K562 (cell line): Measurements from ENCODE around the gene ELOF1. TPM values are rescaled to one million over a fixed set of nuclear protein-coding genes. Genes with fewer than 3 reads are reported as not detected.

Experiments
- ATF2 ChIP-seq: sonication (generic); formaldehyde crosslinking; IDR thresholded peaks from 2 replicates; pipeline ENCODE4 v1.8.1; 2022; ENCODE audit warnings: missing genetic modification reagents
- DMBX1 ChIP-seq: fragments of 250-450 bp; sonication (Bioruptor Pico); IDR thresholded peaks from 2 replicates; pipeline ENCODE4 v1.8.0; 2022; ENCODE audit warnings: inconsistent platforms, mild to moderate bottlenecking, moderate library complexity, borderline replicate concordance
- ETV5 ChIP-seq: sonication (generic); formaldehyde crosslinking; IDR thresholded peaks from 2 replicates; pipeline ENCODE4 v1.4.0; 2020; ENCODE audit warnings: low read depth, mild to moderate bottlenecking, missing genetic modification reagents
- GATA2 ChIP-seq: sonication (generic); formaldehyde crosslinking; IDR thresholded peaks from 2 replicates; pipeline ENCODE4 v1.4.0; 2020; ENCODE audit warnings: mild to moderate bottlenecking, missing genetic modification reagents
- HMG20A ChIP-seq: fragments of 450-650 bp; formaldehyde crosslinking; conservative IDR thresholded peaks from 2 replicates; pipeline ENCODE4 v1.4.0; 2020; ENCODE audit warnings: mild to moderate bottlenecking, mixed read lengths
- HNRNPLL ChIP-seq: fragments of 200-400 bp; formaldehyde crosslinking; IDR thresholded peaks from 2 replicates; pipeline ENCODE4 v1.6.1; 2017; ENCODE audit warnings: low read length, low read depth, mild to moderate bottlenecking; ENCODE audit not compliant: poor library complexity, severe bottlenecking
- ID3 ChIP-seq, 2 experiments: fragments of 250-450 bp in 1 of 2; fragments of 450-650 bp in 1 of 2; sonication (Bioruptor Pico) in 1 of 2; IDR thresholded peaks; 2 replicates each; pipeline versions ENCODE4 v1.6.1 to v1.8.0; 2016 to 2021; ENCODE audit warnings: mild to moderate bottlenecking in 2 of 2, moderate library complexity in 2 of 2, missing compliant biosample characterization in 1 of 2, missing genetic modification characterization in 1 of 2
- KLF10 ChIP-seq: fragments of 250-450 bp; sonication (Bioruptor Pico); IDR thresholded peaks from 2 replicates; pipeline ENCODE4 v1.6.1; 2021; ENCODE audit warnings: matching md5 sums
- MBD2 ChIP-seq: sonication (generic); IDR thresholded peaks from 2 replicates; pipeline ENCODE4 v1.6.1; 2016; ENCODE audit warnings: low read depth, borderline replicate concordance
- MEF2A ChIP-seq: IDR thresholded peaks from 2 replicates; pipeline ENCODE4 v1.6.1; 2011; ENCODE audit warnings: low read depth, mild to moderate bottlenecking, low read length, moderate library complexity; ENCODE audit not compliant: control insufficient read depth
- RBBP5 ChIP-seq: fragments of 200-600 bp; sonication (generic); IDR thresholded peaks from 2 replicates; pipeline ENCODE4 v1.6.1; 2012; ENCODE audit warnings: borderline replicate concordance, mild to moderate bottlenecking, low read length, control low read depth, inconsistent platforms; ENCODE audit not compliant: insufficient read depth, poor library complexity, severe bottlenecking
- SMAD4 ChIP-seq: fragments of 250-450 bp; sonication (Bioruptor Pico); conservative IDR thresholded peaks from 2 replicates; pipeline ENCODE4 v1.8.0; 2021; ENCODE audit warnings: inconsistent platforms, mild to moderate bottlenecking, moderate library complexity
- SP1 ChIP-seq: sonication (generic); formaldehyde crosslinking; IDR thresholded peaks from 2 replicates; pipeline ENCODE4 v1.8.1; 2022; ENCODE audit warnings: mild to moderate bottlenecking, missing genetic modification reagents
- XRCC5 ChIP-seq: fragments of 200-400 bp; formaldehyde crosslinking; IDR thresholded peaks from 2 replicates; pipeline ENCODE4 v1.6.1; 2017; ENCODE audit warnings: low read depth, mild to moderate bottlenecking, low read length
- ZBED1 ChIP-seq: IDR thresholded peaks from 2 replicates; pipeline ENCODE4 v1.6.1; 2014
- ZBTB12 ChIP-seq: fragments of 250-450 bp; sonication (Bioruptor Pico); IDR thresholded peaks from 2 replicates; pipeline ENCODE4 v1.4.0; 2020
- ZNF316 ChIP-seq: fragments of 450-650 bp; IDR thresholded peaks from 2 replicates; pipeline ENCODE4 v1.6.1; 2016
- ZNF740 ChIP-seq, 3 experiments: fragments of 200-800 bp in 1 of 3; sonication (Bioruptor generic) in 1 of 3; sonication (generic) in 1 of 3; formaldehyde crosslinking in 1 of 3; IDR thresholded peaks; 2 replicates each; pipeline versions ENCODE4 v1.6.1 to v1.8.0; 2016 to 2022; ENCODE audit warnings: mild to moderate bottlenecking in 2 of 3, missing compliant biosample characterization in 2 of 3, missing genetic modification characterization in 2 of 3, missing genetic modification reagents in 1 of 3
- ZNF75A ChIP-seq: fragments of 450-650 bp; formaldehyde crosslinking; IDR thresholded peaks from 2 replicates; pipeline ENCODE4 v1.4.0; 2020; ENCODE audit warnings: mild to moderate bottlenecking
- ZNF766 ChIP-seq: fragments of 200-800 bp; sonication (Bioruptor generic); conservative IDR thresholded peaks from 2 replicates; pipeline ENCODE4 v1.6.1; 2016; ENCODE audit warnings: missing genetic modification characterization, missing compliant biosample characterization
- polyA plus RNA-seq, 8 experiments: library from polyadenylated mRNA; depleted of rRNA in 4 of 8; stranded (reverse) in 5 of 8; unstranded in 3 of 8; fragments of >200 nt; fragmentation: Nextera tagmentation in 2 of 8; fragmentation: Illumina TruSeq in 1 of 8; extraction: Ambion mirVana in 2 of 8; extraction: Trizol in 1 of 8; gene quantifications; 2 replicates each; pipeline versions ENCODE4 v1.2.1 to v1.2.3, GENCODE V29; 2011 to 2014; ENCODE audit warnings: inconsistent platforms in 1 of 8, missing spikeins in 1 of 8
- total RNA-seq, 7 experiments: library from RNA; depleted of rRNA in 6 of 7; stranded (reverse); fragments of >200 nt in 6 of 7; fragmentation: Illumina TruSeq in 2 of 7; extraction: Trizol in 2 of 7; gene quantifications; 2 replicates each; pipeline versions ENCODE4 v1.2.1 to v1.2.3, GENCODE V29; 2011 to 2021; ENCODE audit warnings: low replicate concordance in 1 of 7

The ELOF1 gene
- total and polyA plus RNA-seq, 9 of the 15 experiments (the other 6 are each of a cell fraction or from before 2014, with no cell fraction given), result 16.7 to 147 (median 74.2) TPM

- TF ChIP-seq ZNF740 (CRISPR knock-in tag; IDR thresholded peaks at IDR 0.05), result no peak
- no peak for TF ChIP-seq ZNF740 (tag; IDR thresholded peaks at IDR 0.05)
- TF ChIP-seq ZBED1, result no peak
- no peak for TF ChIP-seq ZNF316
- peak; percentile 95 for TF ChIP-seq ZBTB12 (CRISPR knock-in tag)
- no peak for TF ChIP-seq RBBP5
- peak; percentile 84; the same call in 1 of the 2 replicates for TF ChIP-seq XRCC5
- TF ChIP-seq MBD2, result 0 out of 2 replicates have a peak, but pooled peaks have one; percentile 26
- no peak for TF ChIP-seq ETV5
- no peak for TF ChIP-seq ID3 (CRISPR knock-in tag; IDR thresholded peaks at IDR 0.05)
- TF ChIP-seq ID3 (tag; IDR thresholded peaks at IDR 0.05), result peak; percentile 79; the same call in 1 of the 2 replicates
- TF ChIP-seq ZNF766 (CRISPR knock-in tag), result peak; percentile 53; the same call in 1 of the 2 replicates
- no peak for TF ChIP-seq GATA2 (CRISPR knock-in tag)
- peak; percentile 78; the same call in 1 of the 2 replicates for TF ChIP-seq DMBX1 (CRISPR knock-in tag)
- peak; percentile 99 for TF ChIP-seq SP1 (CRISPR knock-in tag)
- TF ChIP-seq MEF2A, result peak; percentile 58
- TF ChIP-seq SMAD4 (CRISPR knock-in tag), result peak; percentile 86
- TF ChIP-seq HMG20A (CRISPR knock-in tag), result no peak
- TF ChIP-seq ATF2 (CRISPR knock-in tag), result peak; percentile 74; the same call in 1 of the 2 replicates
- TF ChIP-seq HNRNPLL, result no peak
- TF ChIP-seq ZNF75A (CRISPR knock-in tag), result no peak
- TF ChIP-seq KLF10 (CRISPR knock-in tag), result no peak
These were observed 23.0 kb downstream of the ELOF1 start (continued) for GRCh38 chr19:11535792-11536595.
